Nephron progenitor cell (in vitro differentiated cells): Measurements from ENCODE around the gene ROR1.

Experiments used
- DNase-seq: peaks from one replicate; pipeline ENCODE4 v3.0.0; 2021
- H3K27ac Mint-ChIP-seq: 2 replicates; pipeline ENCODE4 v1.8.0; 2021; ENCODE audit warnings: mild to moderate bottlenecking, moderate library complexity, mixed read lengths
- H3K27me3 Mint-ChIP-seq: 2 replicates; pipeline ENCODE4 v1.8.0; 2021; ENCODE audit warnings: mild to moderate bottlenecking, low read depth, mixed read lengths; ENCODE audit not compliant: poor library complexity
- H3K36me3 Mint-ChIP-seq: 2 replicates; pipeline ENCODE4 v1.8.0; 2021; ENCODE audit warnings: low read depth, mixed read lengths
- H3K4me1 Mint-ChIP-seq: 2 replicates; pipeline ENCODE4 v1.8.0; 2021; ENCODE audit warnings: mixed read lengths
- H3K4me3 Mint-ChIP-seq: 2 replicates; pipeline ENCODE4 v1.8.0; 2021; ENCODE audit warnings: mild to moderate bottlenecking, moderate library complexity, mixed read lengths
- H3K9me3 Mint-ChIP-seq: 2 replicates; pipeline ENCODE4 v1.8.0; 2021; ENCODE audit warnings: mild to moderate bottlenecking, moderate library complexity, mixed read lengths
- CTCF ChIP-seq: fragments of 200-600 bp; sonication (generic); IDR thresholded peaks from 2 replicates; pipeline ENCODE4 v1.5.0; 2021; ENCODE audit warnings: antibody characterized with exemption

ROR1 gene

DNA sequence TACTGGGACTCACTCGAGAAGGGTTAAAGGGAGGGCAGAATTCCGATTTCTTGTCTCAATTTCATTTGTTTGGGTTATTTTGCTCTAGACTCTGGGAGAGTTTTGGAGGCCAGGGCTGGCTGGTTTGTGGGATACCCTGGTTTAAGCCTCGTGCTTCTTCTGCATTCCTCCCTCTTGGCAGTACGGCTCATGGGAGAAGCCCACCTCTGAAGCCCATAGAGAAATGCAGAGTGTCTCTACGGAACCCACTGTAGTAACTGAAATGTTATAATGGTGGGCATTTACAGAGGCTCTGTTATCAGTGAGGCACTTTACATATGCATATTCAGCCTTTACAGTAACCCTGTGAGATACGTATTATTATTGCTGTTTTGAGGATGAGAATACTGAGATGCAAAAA, 43.9 kb downstream of the ROR1 start:
- DNase-seq = no peak
- Mint-ChIP-seq H3K4me3 (no peak overlapping the region), H3K27ac (no peak overlapping the region), H3K9me3 (peaks cover 27% of the 10 kb centered on the region), H3K4me1 (peaks cover 8% of the 10 kb centered on the region), H3K27me3 (no peaks in the 10 kb centered on the region), H3K36me3 (peaks cover 18% of the 10 kb centered on the region)
- TF ChIP-seq CTCF = no peak

- H3K4me1 Mint-ChIP-seq = peaks cover 8% of the 10 kb centered on the region
- DNase-seq = no peak
- H3K27me3 Mint-ChIP-seq = no peaks in the 10 kb centered on the region
- H3K36me3 Mint-ChIP-seq = peaks cover 18% of the 10 kb centered on the region
- TF ChIP-seq CTCF = no peak
- H3K4me3 Mint-ChIP-seq = no peak overlapping the region
- H3K27ac Mint-ChIP-seq = no peak overlapping the region
- H3K9me3 Mint-ChIP-seq = peaks cover 27% of the 10 kb centered on the region
These were observed 44.9 kb downstream of the ROR1 start for GRCh38 chr1:63818567-63819325.

DNA sequence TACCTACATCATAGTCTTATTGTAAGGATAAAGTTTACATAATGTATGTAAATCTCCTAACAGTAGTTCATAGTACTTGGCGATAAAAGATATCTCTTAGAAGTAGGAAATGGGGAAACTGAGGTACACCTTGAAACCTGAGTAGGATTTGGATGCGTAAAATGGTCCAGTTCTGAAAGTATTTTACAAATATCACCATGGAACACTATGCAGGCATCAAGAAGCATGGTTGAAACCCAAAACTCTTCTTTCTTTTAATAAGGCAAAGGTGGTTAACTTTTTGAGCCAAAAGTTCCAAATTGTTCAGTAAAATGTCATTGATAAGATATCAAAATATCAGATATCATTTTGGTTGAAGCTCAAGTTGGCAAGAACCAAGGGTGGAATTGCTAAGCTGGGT, 46.0 kb downstream of the ROR1 start:
- H3K27me3 Mint-ChIP-seq = no peaks in the 10 kb centered on the region
- no peak overlapping the region for H3K4me3 Mint-ChIP-seq
- H3K27ac Mint-ChIP-seq = no peak overlapping the region
- H3K9me3 Mint-ChIP-seq = peaks cover 23% of the 10 kb centered on the region
- H3K36me3 Mint-ChIP-seq = peaks cover 17% of the 10 kb centered on the region
- no peak for DNase-seq
- H3K4me1 Mint-ChIP-seq = peaks cover 8% of the 10 kb centered on the region
- no peak for TF ChIP-seq CTCF

DNA sequence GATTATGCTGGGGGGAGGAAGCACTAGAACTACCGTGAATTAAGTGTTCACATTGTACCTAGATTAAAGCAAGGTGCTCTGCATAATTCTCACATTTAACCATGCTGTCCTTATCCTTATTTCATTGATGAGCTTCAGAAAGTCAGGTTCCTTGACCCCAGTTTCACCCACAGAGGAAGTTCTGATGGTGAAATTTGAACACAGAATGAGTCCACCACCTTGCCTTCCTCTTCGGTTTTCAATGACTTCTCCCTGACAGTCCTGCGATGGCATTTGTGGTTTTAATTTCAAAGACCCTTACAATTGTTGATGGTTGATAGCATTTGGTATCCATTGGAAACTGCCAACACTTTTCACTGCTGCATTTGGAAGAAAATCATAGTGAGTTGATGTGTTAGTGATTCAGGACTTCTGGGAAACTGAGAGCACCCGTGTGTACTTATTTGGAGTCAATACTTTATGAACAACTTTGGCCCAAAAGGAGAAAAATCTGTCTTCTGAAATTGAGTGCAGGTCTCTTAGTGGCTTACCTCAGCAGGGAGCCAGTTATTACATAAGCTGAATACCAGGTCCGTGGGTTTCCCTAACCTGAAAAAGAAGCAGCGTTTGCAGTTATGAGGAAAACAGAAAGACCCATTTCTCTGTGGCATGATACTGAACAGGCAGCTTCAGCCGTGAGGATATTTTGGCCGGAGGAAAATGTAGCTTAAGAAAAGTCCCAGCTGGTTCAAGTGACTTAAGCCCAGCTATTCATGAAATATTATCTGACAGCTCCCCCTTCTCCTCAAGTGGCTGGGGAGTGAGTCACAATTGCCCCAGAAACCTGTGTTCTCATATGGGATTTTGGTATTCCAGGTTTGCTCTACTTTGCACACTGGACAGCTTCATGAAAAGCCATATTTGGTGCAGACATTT, 47.5 kb downstream of the ROR1 start:
- no peak for DNase-seq
- Mint-ChIP-seq H3K27ac (no peak overlapping the region), H3K27me3 (no peaks in the 10 kb centered on the region), H3K4me3 (no peak overlapping the region), H3K36me3 (peaks cover 6% of the 10 kb centered on the region), H3K4me1 (peaks cover 8% of the 10 kb centered on the region), H3K9me3 (peaks cover 14% of the 10 kb centered on the region)
- TF ChIP-seq CTCF = no peak

GRCh38 chr1:63822540-63822939, 48.7 kb downstream of the ROR1 start:
- H3K9me3 Mint-ChIP-seq = peaks cover 7% of the 10 kb centered on the region
- H3K4me1 Mint-ChIP-seq = peaks cover 14% of the 10 kb centered on the region
- no peak for DNase-seq
- H3K4me3 Mint-ChIP-seq = no peak overlapping the region
- H3K36me3 Mint-ChIP-seq = peaks cover 4% of the 10 kb centered on the region
- no peak for TF ChIP-seq CTCF
- no peak overlapping the region for H3K27ac Mint-ChIP-seq
- no peaks in the 10 kb centered on the region for H3K27me3 Mint-ChIP-seq
